Mesendoderm (in vitro differentiated cells): ENCODE data around the gene FCN2. TPM values are rescaled to one million over a fixed set of nuclear protein-coding genes. Genes with fewer than 3 reads are reported as not detected.
A peak's percentile ranks its signal among the peaks of the same experiment; 100 is the strongest.

Experiments
- DNase-seq: peaks from one replicate; pipeline ENCODE4 v3.0.0; 2013
- H2AK5ac ChIP-seq: 2 replicates; pipeline ENCODE4 v1.6.1; 2013; ENCODE audit warnings: low read length, inconsistent platforms
- H2BK120ac ChIP-seq: 2 replicates; pipeline ENCODE4 v1.6.1; 2013; ENCODE audit warnings: low read depth, mild to moderate bottlenecking, low read length, moderate library complexity, mixed read lengths
- H2BK15ac ChIP-seq: replicated peaks from 2 replicates; pipeline ENCODE4 v1.6.1; 2013; ENCODE audit warnings: low read depth, mild to moderate bottlenecking, moderate library complexity
- H2BK5ac ChIP-seq: 2 replicates; pipeline ENCODE4 v1.6.1; 2013; ENCODE audit warnings: low read length, inconsistent platforms
- H3K18ac ChIP-seq: 2 replicates; pipeline ENCODE4 v1.6.1; 2013; ENCODE audit warnings: mild to moderate bottlenecking, low read length, mixed read lengths
- H3K23ac ChIP-seq: one replicate; pipeline ENCODE4 v1.6.1; 2013; ENCODE audit warnings: low read length
- H3K27ac ChIP-seq: 2 replicates; pipeline ENCODE4 v1.5.1; 2013; ENCODE audit warnings: low read depth, mild to moderate bottlenecking, inconsistent platforms, low read length, moderate library complexity
- H3K27me3 ChIP-seq: 2 replicates; pipeline ENCODE4 v1.6.1; 2013; ENCODE audit warnings: low read length, control low read depth, mild to moderate bottlenecking, inconsistent platforms; ENCODE audit not compliant: insufficient read depth, poor library complexity
- H3K36me3 ChIP-seq: 2 replicates; pipeline ENCODE4 v1.6.1; 2013; ENCODE audit warnings: low read length, inconsistent platforms; ENCODE audit not compliant: control insufficient read depth, insufficient read depth
- H3K4ac ChIP-seq: one replicate; pipeline ENCODE4 v1.6.1; 2013; ENCODE audit warnings: low read depth, mild to moderate bottlenecking, low read length, moderate library complexity
- H3K4me1 ChIP-seq: 2 replicates; pipeline ENCODE4 v1.6.1; 2013; ENCODE audit warnings: low read depth, low read length, inconsistent platforms; ENCODE audit not compliant: control insufficient read depth
- H3K4me2 ChIP-seq: 2 replicates; pipeline ENCODE4 v1.6.1; 2013; ENCODE audit warnings: low read length
- H3K4me3 ChIP-seq: 2 replicates; pipeline ENCODE4 v1.5.1; 2013; ENCODE audit warnings: mild to moderate bottlenecking, low read length
- H3K56ac ChIP-seq: one replicate; pipeline ENCODE4 v1.6.1; 2013; ENCODE audit warnings: low read length
- H3K79me1 ChIP-seq: 2 replicates; pipeline ENCODE4 v1.6.1; 2013; ENCODE audit warnings: low read length, inconsistent platforms
- H3K79me2 ChIP-seq: 2 replicates; pipeline ENCODE4 v1.6.1; 2013; ENCODE audit warnings: mild to moderate bottlenecking, low read length; ENCODE audit not compliant: control insufficient read depth, insufficient read depth
- H3K9ac ChIP-seq: 2 replicates; pipeline ENCODE4 v1.6.1; 2013; ENCODE audit warnings: low read length, inconsistent platforms
- H4K5ac ChIP-seq: one replicate; pipeline ENCODE4 v1.6.1; 2013; ENCODE audit warnings: low read length
- H4K8ac ChIP-seq: one replicate; pipeline ENCODE4 v1.6.1; 2013; ENCODE audit warnings: low read depth, mild to moderate bottlenecking, control low read depth, low read length, moderate library complexity
- WGBS: extraction: QIAGEN DNeasy Blood & Tissue Kit; methylation state at CpG from one replicate; pipeline ENCODE4 v1.1.7; 2013; ENCODE audit warnings: low lambda C conversion rate, missing lambda C conversion rate; ENCODE audit not compliant: insufficient coverage; ENCODE audit errors: extremely low coverage; 5-methylcytosine and 5-hydroxymethylcytosine counted together
- polyA plus RNA-seq, 2 experiments: library from polyadenylated mRNA; stranded (reverse); fragments of 200-250 nt; gene quantifications; one replicate each; pipeline ENCODE4 v1.2.3, GENCODE V29; 2013

The FCN2 gene
- not detected for polyA plus RNA-seq (2013, experiment 1 of 2)
- not detected for polyA plus RNA-seq (2013, experiment 2 of 2)

DNA sequence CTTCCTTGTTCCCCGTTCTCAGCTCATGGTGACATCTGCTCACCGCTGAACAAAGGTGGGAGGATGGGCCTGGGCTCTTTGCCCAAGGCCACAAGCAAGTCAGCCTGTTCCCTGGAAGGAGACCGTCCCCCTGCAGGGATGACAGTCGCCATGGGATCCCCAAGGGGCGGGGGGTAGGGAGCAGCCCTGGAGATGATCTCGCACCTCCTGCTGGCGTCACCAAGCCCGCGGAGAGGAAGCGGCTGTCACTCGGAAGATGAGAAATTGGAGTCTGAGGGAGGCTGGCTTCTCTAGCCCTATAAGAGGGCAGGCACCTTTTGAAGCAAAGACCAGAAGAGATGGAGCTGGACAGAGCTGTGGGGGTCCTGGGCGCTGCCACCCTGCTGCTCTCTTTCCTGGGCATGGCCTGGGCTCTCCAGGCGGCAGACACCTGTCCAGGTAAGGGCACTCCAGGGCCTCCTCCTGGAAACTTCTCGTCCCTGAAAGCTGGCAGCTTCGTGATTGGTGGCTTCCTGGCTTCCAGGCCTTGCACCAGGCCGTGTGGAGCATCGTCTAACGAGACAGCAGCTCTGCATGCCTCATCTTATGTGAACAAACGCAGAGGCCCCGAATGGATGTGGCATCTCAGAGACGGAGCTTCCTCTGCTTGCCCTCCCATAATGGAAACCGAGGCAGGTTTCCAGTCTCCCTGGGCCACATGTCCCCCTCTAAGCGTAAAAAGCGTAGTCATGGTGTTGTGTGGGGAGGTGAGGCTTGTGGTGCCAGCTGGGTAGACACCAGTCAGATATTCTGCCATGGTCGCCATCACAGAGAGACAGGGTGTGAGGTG, at the start of gene FCN2:
Gene FCN2 (plus strand): TSS at position 327 of the 829 bp plus-strand sequence. CDS start 12 bp downstream, at position 339.
- Histone ChIP-seq H3K4me1 (no peaks in the 10 kb centered on the region), H3K56ac (no peak within 1 kb of the TSS), H3K18ac (no peak within 1 kb of the TSS), H4K5ac (no peak within 1 kb of the TSS), H3K4me3 (no peak within 1 kb of the TSS), H3K23ac (no peak within 1 kb of the TSS), H3K79me2 (no peaks in the 10 kb centered on the region), H2BK5ac (no peak within 1 kb of the TSS), H3K4me2 (no peak within 1 kb of the TSS), H3K4ac (no peak within 1 kb of the TSS), H3K27me3 (no peaks in the 10 kb centered on the region), H2AK5ac (no peak within 1 kb of the TSS), H3K9ac (no peak within 1 kb of the TSS), H3K79me1 (no peaks in the 10 kb centered on the region), H3K27ac (no peak within 1 kb of the TSS), H4K8ac (no peak within 1 kb of the TSS), H2BK120ac (no peak within 1 kb of the TSS), H3K36me3 (no peaks in the 10 kb centered on the region), H2BK15ac (no peak within 1 kb of the TSS)
- WGBS: no CpG with 5 or more reads among the region's 25 CpGs
- DNase-seq: peak; percentile 5

DNA sequence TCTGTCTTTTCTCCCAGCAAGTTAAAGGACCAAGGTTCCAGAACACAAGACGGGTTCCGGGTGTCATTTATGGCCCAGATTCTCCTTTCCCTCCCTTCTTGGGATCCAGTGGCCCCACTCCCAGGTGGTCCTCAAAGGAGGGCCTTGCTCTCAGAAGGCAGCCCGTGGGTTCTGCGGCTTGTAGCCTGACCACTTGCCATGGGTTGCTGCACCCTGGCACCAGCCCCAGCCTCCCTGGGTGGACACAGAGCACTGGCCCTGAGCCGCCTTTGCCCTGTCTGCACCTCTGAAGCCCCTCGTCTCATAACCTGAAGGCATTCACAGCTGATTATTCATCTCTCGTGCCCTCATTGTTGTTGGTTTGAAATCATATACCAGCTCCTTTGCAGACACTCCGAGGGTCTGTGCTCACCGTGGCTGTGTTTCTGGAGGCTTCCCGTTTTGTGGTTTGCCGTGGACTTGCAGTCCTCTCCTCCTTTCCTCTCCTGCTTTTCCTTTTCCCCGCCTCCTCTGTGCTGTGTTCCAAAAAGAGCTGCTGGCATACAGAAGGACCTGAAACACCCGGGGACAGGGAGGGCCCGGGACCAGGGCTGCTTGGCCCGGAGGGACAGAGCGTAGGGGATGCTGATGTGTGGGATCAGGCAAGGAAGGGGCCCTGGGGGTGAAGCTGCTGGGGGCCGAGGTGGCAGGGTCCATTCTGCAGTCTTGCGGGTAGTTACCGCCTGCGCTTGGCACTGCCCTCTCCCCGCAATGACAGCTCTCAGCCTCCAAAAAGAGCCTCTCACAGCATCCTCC, 49.5 kb upstream of the FCN2 start:
- whole genome bisulfite sequencing: no CpG with 5 or more reads among the region's 21 CpGs

DNA sequence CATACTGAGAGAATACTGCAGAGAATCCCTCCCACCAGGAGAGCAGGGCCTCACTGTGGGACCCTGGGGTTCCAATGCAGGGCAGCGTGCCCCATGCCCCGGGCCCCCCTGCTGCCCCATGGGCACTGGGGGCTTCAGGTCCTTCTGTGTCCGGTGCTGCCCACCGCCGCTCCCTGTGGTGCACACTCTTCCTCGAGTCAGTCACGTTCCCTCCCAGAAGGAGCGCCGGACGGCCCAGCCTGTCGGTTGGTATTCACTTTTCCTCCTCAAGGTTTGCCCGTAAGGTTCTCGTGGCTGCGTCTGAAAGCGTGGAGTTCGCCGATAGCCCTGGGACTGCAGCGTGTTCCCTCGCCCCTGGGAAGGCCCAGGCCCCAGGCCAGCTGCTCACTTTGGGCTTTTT, 48.1 kb upstream of the FCN2 start:
- no peak overlapping the region for H2BK5ac ChIP-seq
- no peak overlapping the region for H3K4me2 ChIP-seq
- no peaks in the 10 kb centered on the region for H3K4me1 ChIP-seq
- WGBS: no CpG with 5 or more reads among the region's 19 CpGs
- H3K56ac ChIP-seq: no peak overlapping the region
- H3K27ac ChIP-seq: no peak overlapping the region
- no peak overlapping the region for H3K4me3 ChIP-seq
- no peak overlapping the region for H2AK5ac ChIP-seq
- no peak overlapping the region for H2BK15ac ChIP-seq
- H3K23ac ChIP-seq: no peak overlapping the region
- H3K18ac ChIP-seq: no peak overlapping the region
- DNase-seq: no peak
- H4K5ac ChIP-seq: no peak overlapping the region
- H3K27me3 ChIP-seq: no peaks in the 10 kb centered on the region
- H3K79me2 ChIP-seq: no peaks in the 10 kb centered on the region
- no peak overlapping the region for H2BK120ac ChIP-seq
- H3K36me3 ChIP-seq: peaks cover 15% of the 10 kb centered on the region
- H3K9ac ChIP-seq: no peak overlapping the region
- H4K8ac ChIP-seq: no peak overlapping the region
- H3K4ac ChIP-seq: no peak overlapping the region
- no peaks in the 10 kb centered on the region for H3K79me1 ChIP-seq

More for the DNA sequence above, 49.5 kb upstream of the FCN2 start:
- H3K4me3 ChIP-seq: no peak overlapping the region
- no peak overlapping the region for H3K18ac ChIP-seq
- H4K5ac ChIP-seq: no peak overlapping the region
- no peaks in the 10 kb centered on the region for H3K4me1 ChIP-seq
- H3K79me1 ChIP-seq: no peaks in the 10 kb centered on the region
- H4K8ac ChIP-seq: no peak overlapping the region
- DNase-seq: no peak
- no peak overlapping the region for H3K4ac ChIP-seq
- no peak overlapping the region for H3K56ac ChIP-seq
- H3K27me3 ChIP-seq: no peaks in the 10 kb centered on the region
- no peak overlapping the region for H3K23ac ChIP-seq
- no peak overlapping the region for H3K27ac ChIP-seq
- H2AK5ac ChIP-seq: no peak overlapping the region
- peaks cover 14% of the 10 kb centered on the region for H3K36me3 ChIP-seq
- no peak overlapping the region for H2BK15ac ChIP-seq
- H2BK5ac ChIP-seq: no peak overlapping the region
- no peak overlapping the region for H3K4me2 ChIP-seq
- H2BK120ac ChIP-seq: no peak overlapping the region
- H3K9ac ChIP-seq: no peak overlapping the region
- no peaks in the 10 kb centered on the region for H3K79me2 ChIP-seq

DNA sequence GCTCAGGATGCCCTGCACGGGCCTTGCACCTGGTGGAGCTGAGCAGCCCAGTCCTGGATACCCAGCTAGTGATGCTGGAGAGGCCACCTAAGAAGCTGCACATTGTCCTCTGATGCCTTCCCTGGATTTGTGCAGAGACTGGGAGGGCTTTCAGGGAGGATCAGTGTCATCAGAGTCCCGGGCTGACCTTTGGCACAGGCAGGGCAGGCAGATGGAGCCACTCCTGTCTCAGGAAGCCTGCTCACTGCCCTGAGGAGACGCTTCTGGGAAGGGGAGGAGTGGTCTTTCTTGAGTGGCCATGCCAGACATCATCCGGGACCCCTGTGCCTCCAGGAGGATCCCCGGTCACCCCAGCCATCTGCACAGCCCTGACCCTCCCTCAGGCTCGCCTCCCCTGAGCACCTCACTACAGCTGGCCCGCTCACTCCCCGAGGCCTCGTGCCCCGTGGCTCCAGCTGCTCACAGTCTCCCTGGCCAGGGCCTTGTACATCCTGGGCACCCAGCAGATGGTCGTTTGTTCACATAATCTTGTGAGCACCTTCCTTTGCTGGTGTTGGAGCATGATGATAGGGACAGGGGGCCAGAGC, 47.2 kb upstream of the FCN2 start:
- no peak overlapping the region for H3K18ac ChIP-seq

DNA sequence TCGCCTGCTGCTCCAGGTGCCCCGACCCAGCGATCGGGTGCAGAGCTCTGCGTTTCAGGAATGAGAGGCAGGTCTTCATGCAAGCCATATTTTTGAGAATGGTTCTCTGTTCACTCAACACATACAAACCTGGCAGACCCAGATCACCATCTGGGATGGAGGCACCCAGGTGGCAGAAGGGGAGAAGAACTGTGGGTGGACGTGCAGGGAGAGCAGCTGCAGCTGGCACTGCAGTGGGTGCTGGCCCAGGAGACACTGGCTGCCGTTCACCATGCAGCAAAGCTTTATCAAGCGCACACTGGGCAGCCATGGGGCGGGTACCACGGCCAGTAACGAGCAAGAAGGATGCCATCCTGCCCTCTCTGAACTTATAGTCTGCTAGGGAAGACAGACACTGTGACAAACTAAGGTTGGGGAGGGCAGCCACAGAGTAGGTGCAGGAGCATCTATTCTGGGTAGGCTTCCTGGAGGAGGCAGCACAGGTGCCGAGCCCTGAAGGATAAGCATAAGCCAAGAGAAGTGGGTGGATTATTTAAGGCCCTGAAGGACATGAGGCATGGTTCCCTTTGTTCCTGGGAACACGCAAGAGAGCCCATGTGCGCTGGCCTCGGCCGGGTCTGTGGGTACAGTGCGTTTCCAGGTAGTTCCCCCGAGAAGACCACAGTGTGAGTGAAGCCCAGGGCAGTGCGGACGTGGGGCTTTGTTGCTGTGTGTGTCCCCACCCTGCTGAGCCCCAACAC, 46.2 kb upstream of the FCN2 start:
- H3K4me1 ChIP-seq: no peaks in the 10 kb centered on the region
- H3K36me3 ChIP-seq: peaks cover 9% of the 10 kb centered on the region
- no peak overlapping the region for H3K18ac ChIP-seq
- H3K56ac ChIP-seq: no peak overlapping the region
- H3K9ac ChIP-seq: no peak overlapping the region
- no peak overlapping the region for H4K8ac ChIP-seq
- H4K5ac ChIP-seq: no peak overlapping the region
- no peak overlapping the region for H2BK15ac ChIP-seq
- DNase-seq: no peak
- H3K27me3 ChIP-seq: no peaks in the 10 kb centered on the region
- no peaks in the 10 kb centered on the region for H3K79me2 ChIP-seq
- no peak overlapping the region for H2AK5ac ChIP-seq
- H3K79me1 ChIP-seq: no peaks in the 10 kb centered on the region
- no peak overlapping the region for H2BK5ac ChIP-seq
- no peak overlapping the region for H3K23ac ChIP-seq
- no peak overlapping the region for H3K4ac ChIP-seq
- no CpG with 5 or more reads among the region's 20 CpGs for WGBS
- H3K4me3 ChIP-seq: no peak overlapping the region
- H3K4me2 ChIP-seq: no peak overlapping the region
- no peak overlapping the region for H3K27ac ChIP-seq
- H2BK120ac ChIP-seq: no peak overlapping the region

More for the DNA sequence above, 47.2 kb upstream of the FCN2 start:
- Histone ChIP-seq H2BK15ac (no peak overlapping the region), H3K27me3 (no peaks in the 10 kb centered on the region), H2AK5ac (no peak overlapping the region), H4K8ac (no peak overlapping the region), H3K56ac (no peak overlapping the region), H3K4me1 (no peaks in the 10 kb centered on the region), H3K79me2 (no peaks in the 10 kb centered on the region), H3K36me3 (peaks cover 14% of the 10 kb centered on the region), H3K27ac (no peak overlapping the region), H2BK120ac (no peak overlapping the region), H3K9ac (no peak overlapping the region), H2BK5ac (no peak overlapping the region), H3K4me3 (no peak overlapping the region), H3K4ac (no peak overlapping the region), H3K23ac (no peak overlapping the region), H3K4me2 (no peak overlapping the region), H4K5ac (no peak overlapping the region), H3K79me1 (no peaks in the 10 kb centered on the region)
- no peak for DNase-seq
- no CpG with 5 or more reads among the region's 11 CpGs for WGBS
